GM18519 (cell line): ENCODE measurements around the gene GDE1.
"Not testable (repeated sequence)": the region's sequence is repeated elsewhere in the genome, so short reads cannot be mapped to it uniquely, and the experiment has no call there.

ENCODE experiments used
- ATAC-seq: cut with Tn5 transposase; IDR thresholded peaks from one replicate; pipeline ENCODE4 v1.9.1; 2021; ENCODE audit warnings: mild to moderate bottlenecking, moderate library complexity; ENCODE audit not compliant: unreplicated experiment, low FRiP score

GDE1 gene, protein sequence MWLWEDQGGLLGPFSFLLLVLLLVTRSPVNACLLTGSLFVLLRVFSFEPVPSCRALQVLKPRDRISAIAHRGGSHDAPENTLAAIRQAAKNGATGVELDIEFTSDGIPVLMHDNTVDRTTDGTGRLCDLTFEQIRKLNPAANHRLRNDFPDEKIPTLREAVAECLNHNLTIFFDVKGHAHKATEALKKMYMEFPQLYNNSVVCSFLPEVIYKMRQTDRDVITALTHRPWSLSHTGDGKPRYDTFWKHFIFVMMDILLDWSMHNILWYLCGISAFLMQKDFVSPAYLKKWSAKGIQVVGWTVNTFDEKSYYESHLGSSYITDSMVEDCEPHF

GRCh38 chr16:19521471-19522396 is at the start of gene GDE1:
Gene GDE1, minus strand, starts transcription at chr16:19522098. Its CDS starts 134 bp downstream, at chr16:19521964.
- ATAC-seq: peak; percentile 62

- ATAC-seq: no peak
Measured at GRCh38 chr16:19567560-19567959, 45.7 kb upstream of the GDE1 start.

GRCh38 chr16:19566362-19566761 is 44.5 kb upstream of the GDE1 start:
- ATAC-seq: no peak

DNA sequence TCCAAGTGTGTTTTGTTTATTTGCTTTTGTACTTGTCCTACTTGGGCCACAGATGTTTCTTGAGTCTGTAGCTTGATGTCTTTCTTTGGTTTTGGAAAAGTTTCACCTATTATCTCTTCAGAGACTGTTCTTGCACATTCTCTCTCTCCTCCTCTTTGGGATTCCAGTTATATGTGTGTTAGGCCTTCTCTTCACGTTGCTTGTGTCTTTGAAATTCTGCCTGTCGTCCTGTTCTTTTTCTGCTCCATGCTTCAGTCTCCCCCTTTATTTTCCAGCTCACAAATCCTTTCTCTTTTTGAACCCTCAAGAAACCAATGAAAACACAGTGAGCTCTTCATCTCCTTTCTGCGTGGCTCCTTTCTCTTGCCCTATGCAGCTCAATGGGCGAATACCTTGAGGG is 41.5 kb upstream of the GDE1 start:
- no peak for ATAC-seq

GRCh38 chr16:19560078-19560477 is 38.2 kb upstream of the GDE1 start:
- ATAC-seq: no peak

DNA sequence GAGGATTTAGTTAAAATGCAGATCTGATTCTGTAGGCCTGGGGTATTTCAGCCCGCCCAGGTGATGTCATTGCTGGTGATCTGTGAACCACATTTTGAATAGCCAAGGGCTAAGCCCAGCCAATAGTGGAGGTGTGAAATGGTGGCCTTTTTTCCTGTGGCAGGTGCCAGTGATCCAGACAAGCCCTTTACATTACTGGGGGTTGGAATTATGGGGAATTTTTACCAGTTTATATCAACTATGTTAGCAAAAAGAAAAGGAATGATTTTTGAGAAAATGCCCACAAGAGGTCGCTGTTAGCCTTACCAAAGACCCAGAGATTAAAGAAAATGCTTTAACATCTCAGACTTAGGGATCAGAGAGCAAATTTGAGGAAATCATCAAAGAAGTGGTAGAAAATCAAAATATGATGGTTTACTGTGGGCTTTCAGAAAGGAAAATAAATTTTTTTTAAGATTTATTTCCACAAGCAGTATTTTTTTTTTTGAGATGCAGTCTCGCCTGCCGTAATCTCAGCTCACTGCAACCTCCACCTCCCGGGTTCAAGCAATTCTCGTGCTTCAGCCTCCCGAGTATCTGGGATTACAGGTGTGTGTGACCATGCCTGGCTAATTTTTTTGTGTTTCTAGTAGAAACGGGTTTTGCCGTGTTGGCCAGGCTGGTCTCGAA is 37.5 kb upstream of the GDE1 start:
- no peak for ATAC-seq

DNA sequence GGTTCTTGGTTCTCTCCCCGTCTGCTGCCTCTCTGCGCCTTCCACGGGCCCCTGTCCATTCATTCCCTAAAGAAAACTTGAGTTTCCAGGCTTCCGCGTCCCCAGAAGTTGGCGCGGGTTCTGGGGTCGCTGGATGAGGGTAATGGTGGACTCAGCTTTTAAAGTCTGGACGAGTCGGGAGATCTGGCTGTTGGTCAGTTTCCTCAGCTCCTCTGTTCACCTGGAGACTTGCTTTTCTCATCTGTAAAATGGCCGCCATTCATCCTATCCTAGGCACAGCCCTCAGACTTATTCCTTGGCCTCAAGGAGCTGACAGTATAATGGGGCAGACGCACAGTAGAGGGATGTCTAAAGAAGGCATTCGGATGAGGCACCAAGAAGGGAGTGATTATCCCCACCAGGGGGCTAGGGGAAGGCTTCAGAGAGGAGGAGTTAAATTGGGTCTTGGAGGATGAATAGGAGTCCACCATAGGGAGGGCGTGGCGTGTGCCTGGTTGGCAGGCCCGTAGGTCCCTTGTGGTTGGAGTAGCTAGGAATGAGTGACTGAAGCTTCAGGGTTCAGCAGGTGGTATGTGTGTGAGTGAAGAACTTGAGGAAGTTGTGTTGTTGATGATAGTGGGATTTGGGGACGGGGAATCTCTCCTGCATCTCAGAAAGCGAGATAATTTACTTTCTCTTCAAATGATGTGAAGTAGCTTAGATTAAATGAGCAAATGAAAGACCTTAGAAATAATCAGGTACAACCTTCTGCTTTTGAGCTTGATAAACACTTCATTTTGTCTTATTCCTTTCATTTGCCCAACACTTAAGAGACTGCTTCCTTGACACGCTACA is 34.3 kb upstream of the GDE1 start:
- no peak for ATAC-seq

DNA sequence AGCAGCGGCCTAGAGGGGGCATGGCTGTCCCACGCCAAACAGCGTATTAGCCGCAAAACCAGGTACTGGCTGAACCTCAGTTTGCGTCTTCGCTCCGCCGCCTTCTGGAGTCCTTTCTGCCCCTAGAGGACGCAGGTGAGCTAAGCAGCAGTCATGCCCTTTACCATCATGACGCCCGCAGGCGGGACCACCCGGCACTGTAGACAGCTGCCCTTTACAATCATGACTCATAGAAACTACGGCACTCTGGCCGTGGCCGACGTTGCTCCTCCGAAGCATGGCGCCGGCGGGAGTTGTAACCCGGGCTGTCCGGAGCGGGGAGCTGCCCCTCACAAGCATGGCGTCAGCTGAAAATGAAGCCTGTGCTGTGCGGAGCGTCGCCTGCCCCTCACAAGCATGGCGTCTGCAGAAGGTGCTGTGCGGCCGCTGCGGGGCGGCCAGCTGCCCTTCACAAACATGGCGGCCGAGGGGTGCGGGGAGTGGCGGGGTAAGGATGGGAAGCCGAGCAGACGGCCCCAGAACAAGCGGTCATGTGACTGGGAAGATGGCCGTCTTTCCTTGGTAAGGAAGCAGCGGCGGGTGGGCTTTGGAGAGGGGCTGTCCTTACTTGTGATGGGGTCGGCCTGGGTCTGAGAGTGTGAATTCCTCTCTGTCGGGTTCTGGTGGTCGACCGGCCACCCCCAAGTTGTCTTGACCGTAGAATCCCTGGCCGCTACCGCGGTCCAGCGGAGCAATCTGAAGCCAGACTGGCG is 33.5 kb upstream of the GDE1 start, which contains the start of gene VPS35L:
Gene VPS35L, plus strand, starts transcription at position 518 of the 752 bp plus-strand sequence. Its CDS starts 27 bp downstream, at position 545.
- ATAC-seq: peak; percentile 86

DNA sequence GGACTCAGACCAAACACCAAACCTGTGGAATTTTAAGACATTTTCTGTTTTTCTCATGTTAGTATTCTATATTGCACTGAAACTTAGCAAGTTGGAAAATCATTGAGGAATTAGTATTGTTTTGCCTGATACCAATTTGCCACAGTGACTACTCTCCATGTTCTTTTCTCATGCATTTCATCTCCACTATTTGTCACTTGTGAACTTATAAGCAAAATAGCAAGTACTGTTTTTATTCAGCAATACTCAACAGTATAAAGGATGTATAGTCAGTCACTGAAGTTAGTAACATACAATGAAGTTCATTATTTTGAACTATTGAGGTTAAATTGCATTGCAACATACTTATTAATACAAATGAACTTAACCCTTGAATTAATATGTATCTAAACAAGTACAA is 27.8 kb upstream of the GDE1 start:
- ATAC-seq: no peak

DNA sequence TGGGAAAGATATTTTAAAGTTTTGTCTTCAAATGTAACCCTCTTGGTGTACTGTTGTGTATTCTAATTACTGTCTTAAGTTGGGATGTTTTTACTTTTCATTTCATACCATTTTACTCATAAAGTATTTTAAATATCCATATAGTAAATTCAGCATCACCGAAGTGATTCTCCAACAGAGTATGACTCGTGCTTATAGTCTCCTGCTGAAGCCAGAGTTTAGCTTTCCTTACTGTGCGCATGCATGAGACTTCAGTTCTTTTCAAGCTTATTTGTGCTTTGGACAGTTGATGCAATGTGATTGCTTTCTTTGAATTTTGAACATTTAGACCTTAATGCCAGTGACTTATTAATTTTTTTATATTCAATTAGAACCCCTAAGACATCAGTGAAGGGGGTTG is 26.2 kb upstream of the GDE1 start:
- ATAC-seq: no peak

GRCh38 chr16:19543278-19543996 is 21.5 kb upstream of the GDE1 start:
- not testable (repeated sequence) for ATAC-seq

DNA sequence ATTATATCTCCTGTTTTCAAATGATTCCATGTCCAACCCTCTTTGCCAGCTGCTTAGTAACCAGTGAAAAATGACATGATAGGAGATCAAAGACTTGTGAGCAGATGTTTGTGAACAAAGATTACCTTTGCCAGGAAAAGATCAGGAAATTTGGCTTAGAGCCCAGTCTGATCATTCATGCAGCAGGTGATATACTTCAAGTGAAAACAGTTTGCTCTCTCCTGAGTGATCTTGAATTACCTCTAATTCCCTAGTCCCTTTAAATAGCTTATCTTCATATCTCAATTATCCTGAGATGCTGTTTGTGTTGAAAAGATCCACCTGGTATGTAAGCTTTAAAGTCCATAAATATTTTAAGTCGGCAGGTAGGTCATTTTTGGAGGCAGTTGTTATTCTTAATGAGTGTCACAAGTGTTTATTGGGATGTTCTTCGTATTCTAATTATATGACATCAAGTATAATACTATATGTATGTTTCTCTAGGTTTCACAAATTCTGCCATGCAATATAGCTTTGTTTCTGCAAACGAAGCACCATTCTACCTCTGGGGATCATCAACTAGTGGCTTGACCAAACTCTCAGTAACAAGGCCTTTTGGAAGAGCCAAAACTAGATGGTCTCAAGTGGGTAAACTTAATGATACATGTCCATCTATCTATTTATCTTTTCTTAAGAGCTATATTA is 20.4 kb upstream of the GDE1 start:
- ATAC-seq: no peak

DNA sequence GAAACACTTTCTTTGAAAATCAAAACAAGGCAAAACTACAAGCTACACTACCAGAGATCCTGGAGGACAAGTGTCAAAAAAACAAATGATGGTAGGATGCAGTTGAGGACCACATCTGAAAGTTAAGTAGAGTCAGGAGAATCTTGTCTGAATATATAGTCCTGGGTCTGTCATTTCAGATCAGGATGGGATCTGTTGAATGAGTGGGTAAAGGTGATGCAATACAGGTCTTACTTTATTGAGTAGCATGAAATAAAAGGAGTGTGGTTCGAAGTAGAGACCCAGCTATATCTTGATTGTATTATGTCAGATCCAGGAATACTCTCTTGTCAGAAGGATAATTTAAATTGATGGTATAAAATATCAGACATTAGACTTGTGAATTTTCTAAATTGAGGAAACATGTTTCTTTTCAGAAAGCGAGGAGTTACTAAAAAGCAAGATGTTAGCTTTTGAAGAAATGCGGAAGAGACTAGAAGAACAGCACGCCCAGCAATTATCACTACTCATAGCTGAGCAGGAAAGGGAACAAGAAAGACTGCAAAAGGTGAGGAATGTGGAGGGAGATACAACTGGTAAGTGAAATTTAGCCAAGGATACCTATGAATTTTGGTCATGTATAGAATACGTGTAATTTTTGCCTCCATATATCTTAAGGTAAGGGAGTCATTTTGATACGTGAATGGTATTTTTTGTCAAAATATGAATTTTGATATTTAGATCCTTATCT is 18.5 kb upstream of the GDE1 start:
- ATAC-seq: no peak

- ATAC-seq: no peak
Measured at GRCh38 chr16:19532601-19533000, 10.7 kb upstream of the GDE1 start.

DNA sequence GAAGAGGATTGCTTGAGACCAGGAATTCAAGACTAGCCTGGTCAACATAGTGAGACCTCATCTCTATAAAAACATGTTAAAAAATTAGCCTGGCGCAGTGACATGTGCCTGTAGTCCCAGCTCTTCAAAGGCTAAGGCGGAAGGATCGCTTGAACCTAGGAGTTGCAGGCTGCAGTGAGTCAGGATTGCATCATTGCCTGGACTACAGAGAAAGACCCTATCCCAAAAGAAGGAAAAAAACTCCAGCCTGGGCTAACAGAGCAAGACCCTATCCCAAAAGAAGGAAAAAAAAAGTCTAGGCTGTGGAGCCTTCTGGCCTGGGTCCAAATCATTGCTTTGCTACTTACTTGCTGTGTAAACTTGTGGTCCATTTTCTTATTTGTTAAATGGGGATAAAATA is 6.8 kb upstream of the GDE1 start:
- no peak for ATAC-seq

GRCh38 chr16:19527161-19527560 is 5.3 kb upstream of the GDE1 start:
- ATAC-seq: no peak

- no peak for ATAC-seq
Measured at GRCh38 chr16:19525385-19525723, 3.5 kb upstream of the GDE1 start.
